ENCODE results near the gene TSPAN7. TPM values are rescaled to one million over a fixed set of nuclear protein-coding genes. Genes with fewer than 3 reads are reported as not detected.

Gene TSPAN7
- total RNA-seq, 1 experiment from 2014 or later: not detected

DNA sequence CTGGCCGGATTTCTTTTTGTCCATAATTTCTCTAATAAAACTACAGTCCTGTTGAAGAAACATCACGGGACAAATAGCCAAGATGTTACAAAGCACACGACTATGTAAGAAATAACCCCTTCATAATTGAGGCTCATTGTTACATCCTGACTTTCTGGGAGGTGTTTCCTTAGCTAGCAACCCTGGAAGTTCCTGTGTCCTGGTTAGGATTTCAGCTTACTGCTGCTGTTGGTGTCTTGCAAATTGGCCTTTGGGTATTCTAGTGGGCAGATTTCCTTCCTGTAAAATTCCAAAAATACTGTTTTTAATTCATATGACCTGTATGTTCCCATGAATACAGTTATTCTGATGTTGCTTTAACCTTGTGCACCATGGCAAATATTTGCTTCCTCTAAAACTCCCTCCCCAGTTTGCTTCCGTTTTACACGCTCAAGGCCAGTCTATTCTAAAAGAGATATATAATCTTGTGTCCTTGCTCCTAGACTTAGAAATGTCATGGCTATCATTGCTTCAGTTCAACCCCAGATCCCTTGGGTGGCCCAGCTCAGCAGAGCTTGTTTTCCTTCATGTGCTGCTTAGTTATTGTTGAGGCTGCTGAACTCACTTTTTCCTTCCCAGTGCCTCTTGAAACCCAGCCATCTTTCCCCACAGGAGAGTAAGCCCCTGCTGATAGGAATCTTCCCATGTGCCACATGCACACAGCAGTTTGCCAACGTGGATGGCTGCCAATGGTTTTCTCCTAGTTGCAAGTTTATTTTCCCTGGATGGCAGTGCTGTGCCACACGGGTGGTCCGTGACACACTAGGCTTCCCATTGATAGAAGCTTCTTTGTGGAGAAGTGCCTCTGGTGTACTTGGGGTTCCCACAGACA lies 75.8 kb downstream of the TSPAN7 start:
- H3K79me2 ChIP-seq (ENCODE audit: low read depth): no peaks in the 10 kb centered on the region
- DNase-seq: no peak
- H2AFZ ChIP-seq: no peak overlapping the region
- no TSS peak for BruUV-seq (replicated peaks)
- ChIA-PET POLR2A (ENCODE audit: unreplicated experiment) (no interaction called here), CTCF (no interaction called here)
- no peaks in the 10 kb centered on the region for H3K9me2 ChIP-seq (ENCODE audit: insufficient read depth)
- H3K4me2 ChIP-seq: no peak overlapping the region
- H3K27ac ChIP-seq: no peak overlapping the region
- no peaks in the 10 kb centered on the region for H3K36me3 ChIP-seq (ENCODE audit: low read depth)
- H3K9me3 ChIP-seq (ENCODE audit: insufficient read depth, low read depth): no peaks in the 10 kb centered on the region
- intact Hi-C loops (cut with micrococcal nuclease; ENCODE audit: unreplicated experiment): no loop called here
- H3K27me3 ChIP-seq (ENCODE audit: insufficient read depth, low read depth): no peaks in the 10 kb centered on the region
- H3F3A ChIP-seq (ENCODE audit: insufficient read depth, low read depth): no peaks in the 10 kb centered on the region
- H3K4me3 ChIP-seq: no peak overlapping the region
- H3K4me1 ChIP-seq (replicated peaks; ENCODE audit: insufficient read depth): no peaks in the 10 kb centered on the region
- TF ChIP-seq CTCF (conservative IDR thresholded peaks at IDR 0.05) (no peak), EZH2 (IDR thresholded peaks at IDR 0.05; ENCODE audit: low read depth) (no peak)
- H4K20me1 ChIP-seq (ENCODE audit: insufficient read depth): no peaks in the 10 kb centered on the region

- DNase-seq: no peak
- no peak for TF ChIP-seq CTCF (conservative IDR thresholded peaks at IDR 0.05)
- TF ChIP-seq EZH2 (IDR thresholded peaks at IDR 0.05; ENCODE audit: low read depth): no peak
- intact Hi-C loops (cut with micrococcal nuclease; ENCODE audit: unreplicated experiment): no loop called here
- H4K20me1 ChIP-seq (ENCODE audit: insufficient read depth): no peaks in the 10 kb centered on the region
- H3K4me2 ChIP-seq: no peak overlapping the region
- ChIA-PET POLR2A (ENCODE audit: unreplicated experiment) (no interaction called here), CTCF (no interaction called here)
- H2AFZ ChIP-seq: no peak overlapping the region
- no peak overlapping the region for H3K27ac ChIP-seq
- H3F3A ChIP-seq (ENCODE audit: insufficient read depth, low read depth): no peaks in the 10 kb centered on the region
- H3K4me1 ChIP-seq (replicated peaks; ENCODE audit: insufficient read depth): no peaks in the 10 kb centered on the region
- no peaks in the 10 kb centered on the region for H3K79me2 ChIP-seq (ENCODE audit: low read depth)
- H3K9me2 ChIP-seq (ENCODE audit: insufficient read depth): no peaks in the 10 kb centered on the region
- H3K4me3 ChIP-seq: no peak overlapping the region
- no peaks in the 10 kb centered on the region for H3K9me3 ChIP-seq (ENCODE audit: insufficient read depth, low read depth)
- BruUV-seq (replicated peaks): no TSS peak
- H3K27me3 ChIP-seq (ENCODE audit: insufficient read depth, low read depth): no peaks in the 10 kb centered on the region
- H3K36me3 ChIP-seq (ENCODE audit: low read depth): no peaks in the 10 kb centered on the region
Measured at GRCh38 chrX:38638952-38639529, 77.7 kb downstream of the TSPAN7 start.

- Histone ChIP-seq H3K4me2 (no peak overlapping the region), H3K9me2 (ENCODE audit: insufficient read depth) (no peaks in the 10 kb centered on the region), H3K27me3 (ENCODE audit: insufficient read depth, low read depth) (no peaks in the 10 kb centered on the region), H3K9me3 (ENCODE audit: insufficient read depth, low read depth) (no peaks in the 10 kb centered on the region), H3K4me3 (no peak overlapping the region), H3K27ac (no peak overlapping the region), H3F3A (ENCODE audit: insufficient read depth, low read depth) (no peaks in the 10 kb centered on the region), H3K4me1 (replicated peaks; ENCODE audit: insufficient read depth) (no peaks in the 10 kb centered on the region), H4K20me1 (ENCODE audit: insufficient read depth) (no peaks in the 10 kb centered on the region), H2AFZ (no peak overlapping the region), H3K79me2 (ENCODE audit: low read depth) (no peaks in the 10 kb centered on the region), H3K36me3 (ENCODE audit: low read depth) (no peaks in the 10 kb centered on the region)
- no peak for DNase-seq
- TF ChIP-seq CTCF (conservative IDR thresholded peaks at IDR 0.05): no peak
- TF ChIP-seq EZH2 (IDR thresholded peaks at IDR 0.05; ENCODE audit: low read depth): no peak
- POLR2A ChIA-PET (ENCODE audit: unreplicated experiment): no interaction called here
- intact Hi-C loops (cut with micrococcal nuclease; ENCODE audit: unreplicated experiment): no loop called here
- CTCF ChIA-PET: no interaction called here
- no TSS peak for BruUV-seq (replicated peaks)
Measured at GRCh38 chrX:38639730-38640129, 78.4 kb downstream of the TSPAN7 start.
